ENCODE results near the gene CDO1. TPM values are rescaled to one million over a fixed set of nuclear protein-coding genes. Genes with fewer than 3 reads are reported as not detected.

CDO1 gene
- polyA plus RNA-seq, 1 donor (not counting 4 experiments of a cell fraction or from before 2014, with no cell fraction given) = not detected

DNA sequence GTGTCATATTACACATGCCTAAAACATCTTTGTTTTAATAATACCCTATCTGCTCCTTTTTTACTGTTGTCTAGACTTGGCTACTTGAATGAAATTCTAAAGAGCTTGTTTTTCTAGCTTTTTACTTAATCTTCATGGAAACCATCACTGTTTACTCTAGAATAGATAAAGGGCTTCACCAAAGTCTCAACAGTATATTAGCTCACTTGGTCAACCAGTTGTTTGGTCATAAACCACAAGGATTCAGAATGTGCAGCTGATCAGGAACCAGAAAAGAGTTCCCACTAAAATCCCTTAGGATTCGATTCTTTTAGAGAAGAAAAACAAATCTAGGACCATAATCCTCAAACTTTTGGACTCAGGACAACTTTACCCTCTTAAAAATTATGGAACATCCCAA lies 38.0 kb downstream of the CDO1 start:
- Histone ChIP-seq H3K9me3 (ENCODE audit: control insufficient read depth, low read depth, low read length) (no peaks in the 10 kb centered on the region), H3K79me2 (ENCODE audit: control insufficient read depth, insufficient read depth, low read length) (no peaks in the 10 kb centered on the region), H3K27ac (ENCODE audit: control insufficient read depth, insufficient read depth, low read length) (no peak overlapping the region), H4K20me1 (ENCODE audit: control insufficient read depth, extremely low read depth, insufficient read depth, low read length) (no peaks in the 10 kb centered on the region), H3K9me1 (ENCODE audit: control insufficient read depth, extremely low read depth, insufficient read depth, low read length) (no peaks in the 10 kb centered on the region), H3K9ac (ENCODE audit: control insufficient read depth, extremely low read depth, insufficient read depth, low read length) (no peak overlapping the region), H3K36me3 (ENCODE audit: control insufficient read depth in 2 of 2, extremely low read depth in 1 of 2, insufficient read depth in 2 of 2, low read length in 2 of 2) (no peaks in the 10 kb centered on the region), H3K4me2 (ENCODE audit: control insufficient read depth, extremely low read depth, insufficient read depth, low read depth, low read length) (no peak overlapping the region), H2AFZ (ENCODE audit: control insufficient read depth, low read length) (no peak overlapping the region), H3K4me1 (ENCODE audit: control insufficient read depth, extremely low read depth, insufficient read depth, low read length) (no peaks in the 10 kb centered on the region), H3K27me3 (ENCODE audit: control insufficient read depth, extremely low read depth, insufficient read depth, low read length) (no peaks in the 10 kb centered on the region), H3K4me3 (ENCODE audit: control insufficient read depth in 2 of 3, extremely low read depth in 1 of 3, insufficient read depth in 2 of 3, low read depth in 1 of 3, low read length in 3 of 3) (no peak overlapping the region)
- dilution Hi-C loops (cut with MboI; ENCODE audit: extremely low pct_ligation_motif_present, low sequenced_read_pairs) = no loop called here
- FAIRE-seq (no peak), DNase-seq (ENCODE audit: low read depth, low spot score) (no peak)
- TF ChIP-seq EZH2 (IDR thresholded peaks at IDR 0.05; ENCODE audit: low read length) = no peak

DNA sequence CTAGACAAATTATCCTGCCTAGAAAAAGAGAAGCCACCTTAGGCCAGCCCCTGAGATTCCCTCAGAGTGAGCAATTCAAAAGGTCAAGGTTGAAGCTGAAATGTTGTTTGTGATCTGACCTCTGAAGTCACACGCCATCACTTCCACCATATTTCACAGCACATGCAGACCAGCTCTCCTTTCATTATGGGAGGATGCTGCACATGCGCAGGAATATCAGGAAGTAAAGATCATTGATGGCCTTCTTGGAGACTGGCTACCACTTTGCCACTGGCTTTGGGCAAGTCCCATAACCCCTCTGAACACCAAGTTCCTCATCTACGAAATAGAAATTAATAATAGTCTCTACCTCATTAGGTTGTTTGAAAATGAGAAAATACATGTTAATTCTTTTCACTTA lies 39.5 kb downstream of the CDO1 start:
- DNase-seq (ENCODE audit: low read depth, low spot score) = no peak
- no peaks in the 10 kb centered on the region for H3K9me3 ChIP-seq (ENCODE audit: control insufficient read depth, low read depth, low read length)
- no peaks in the 10 kb centered on the region for H4K20me1 ChIP-seq (ENCODE audit: control insufficient read depth, extremely low read depth, insufficient read depth, low read length)
- TF ChIP-seq, protein P1, sequence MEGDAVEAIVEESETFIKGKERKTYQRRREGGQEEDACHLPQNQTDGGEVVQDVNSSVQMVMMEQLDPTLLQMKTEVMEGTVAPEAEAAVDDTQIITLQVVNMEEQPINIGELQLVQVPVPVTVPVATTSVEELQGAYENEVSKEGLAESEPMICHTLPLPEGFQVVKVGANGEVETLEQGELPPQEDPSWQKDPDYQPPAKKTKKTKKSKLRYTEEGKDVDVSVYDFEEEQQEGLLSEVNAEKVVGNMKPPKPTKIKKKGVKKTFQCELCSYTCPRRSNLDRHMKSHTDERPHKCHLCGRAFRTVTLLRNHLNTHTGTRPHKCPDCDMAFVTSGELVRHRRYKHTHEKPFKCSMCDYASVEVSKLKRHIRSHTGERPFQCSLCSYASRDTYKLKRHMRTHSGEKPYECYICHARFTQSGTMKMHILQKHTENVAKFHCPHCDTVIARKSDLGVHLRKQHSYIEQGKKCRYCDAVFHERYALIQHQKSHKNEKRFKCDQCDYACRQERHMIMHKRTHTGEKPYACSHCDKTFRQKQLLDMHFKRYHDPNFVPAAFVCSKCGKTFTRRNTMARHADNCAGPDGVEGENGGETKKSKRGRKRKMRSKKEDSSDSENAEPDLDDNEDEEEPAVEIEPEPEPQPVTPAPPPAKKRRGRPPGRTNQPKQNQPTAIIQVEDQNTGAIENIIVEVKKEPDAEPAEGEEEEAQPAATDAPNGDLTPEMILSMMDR (optimal IDR thresholded peaks at IDR 0.05 in 1 of 3, IDR thresholded peaks at IDR 0.05 in 1 of 3, conservative IDR thresholded peaks at IDR 0.05 in 1 of 3; ENCODE audit: extremely low read depth in 1 of 3, insufficient read depth in 2 of 3, low read length in 3 of 3) = no peak
- TF ChIP-seq EZH2 (IDR thresholded peaks at IDR 0.05; ENCODE audit: low read length) = no peak
- H3K9me1 ChIP-seq (ENCODE audit: control insufficient read depth, extremely low read depth, insufficient read depth, low read length) = no peaks in the 10 kb centered on the region
- H3K36me3 ChIP-seq (ENCODE audit: control insufficient read depth in 2 of 2, extremely low read depth in 1 of 2, insufficient read depth in 2 of 2, low read length in 2 of 2) = no peaks in the 10 kb centered on the region
- FAIRE-seq = no peak
- no peak overlapping the region for H3K27ac ChIP-seq (ENCODE audit: control insufficient read depth, insufficient read depth, low read length)
- H3K9ac ChIP-seq (ENCODE audit: control insufficient read depth, extremely low read depth, insufficient read depth, low read length) = no peak overlapping the region
- H3K27me3 ChIP-seq (ENCODE audit: control insufficient read depth, extremely low read depth, insufficient read depth, low read length) = no peaks in the 10 kb centered on the region
- no peak overlapping the region for H2AFZ ChIP-seq (ENCODE audit: control insufficient read depth, low read length)
- no peak overlapping the region for H3K4me2 ChIP-seq (ENCODE audit: control insufficient read depth, extremely low read depth, insufficient read depth, low read depth, low read length)
- H3K79me2 ChIP-seq (ENCODE audit: control insufficient read depth, insufficient read depth, low read length) = no peaks in the 10 kb centered on the region
- H3K4me3 ChIP-seq (ENCODE audit: control insufficient read depth in 2 of 3, extremely low read depth in 1 of 3, insufficient read depth in 2 of 3, low read depth in 1 of 3, low read length in 3 of 3) = no peak overlapping the region
- H3K4me1 ChIP-seq (ENCODE audit: control insufficient read depth, extremely low read depth, insufficient read depth, low read length) = no peaks in the 10 kb centered on the region
- dilution Hi-C loops (cut with MboI; ENCODE audit: extremely low pct_ligation_motif_present, low sequenced_read_pairs) = no loop called here

DNA sequence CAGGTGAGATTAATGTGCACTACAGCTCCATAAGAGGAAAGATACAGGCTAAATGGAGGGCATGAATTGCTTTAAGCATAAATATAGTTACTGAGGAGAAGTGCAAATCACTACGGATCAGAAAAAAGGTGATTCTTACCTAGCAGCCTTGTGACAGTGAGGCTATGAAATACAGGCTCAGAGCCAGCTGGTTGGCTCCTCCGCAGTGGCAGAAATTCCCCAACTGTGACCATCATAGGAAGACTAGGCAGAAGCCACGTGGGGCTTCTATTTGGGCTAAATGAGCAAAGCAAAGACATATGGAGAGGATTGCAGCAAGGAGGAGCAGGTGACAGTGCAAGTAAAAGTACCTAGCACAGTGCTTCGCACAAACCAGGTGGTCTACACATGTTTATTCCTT lies 40.5 kb downstream of the CDO1 start:
- Histone ChIP-seq H3K79me2 (ENCODE audit: control insufficient read depth, insufficient read depth, low read length) (no peaks in the 10 kb centered on the region), H3K4me3 (ENCODE audit: control insufficient read depth in 2 of 3, extremely low read depth in 1 of 3, insufficient read depth in 2 of 3, low read depth in 1 of 3, low read length in 3 of 3) (no peak overlapping the region), H3K9me3 (ENCODE audit: control insufficient read depth, low read depth, low read length) (no peaks in the 10 kb centered on the region), H3K4me1 (ENCODE audit: control insufficient read depth, extremely low read depth, insufficient read depth, low read length) (no peaks in the 10 kb centered on the region), H3K36me3 (ENCODE audit: control insufficient read depth in 2 of 2, extremely low read depth in 1 of 2, insufficient read depth in 2 of 2, low read length in 2 of 2) (no peaks in the 10 kb centered on the region), H4K20me1 (ENCODE audit: control insufficient read depth, extremely low read depth, insufficient read depth, low read length) (no peaks in the 10 kb centered on the region), H3K27ac (ENCODE audit: control insufficient read depth, insufficient read depth, low read length) (no peak overlapping the region), H3K4me2 (ENCODE audit: control insufficient read depth, extremely low read depth, insufficient read depth, low read depth, low read length) (no peak overlapping the region), H3K27me3 (ENCODE audit: control insufficient read depth, extremely low read depth, insufficient read depth, low read length) (no peaks in the 10 kb centered on the region), H3K9me1 (ENCODE audit: control insufficient read depth, extremely low read depth, insufficient read depth, low read length) (no peaks in the 10 kb centered on the region), H2AFZ (ENCODE audit: control insufficient read depth, low read length) (no peak overlapping the region), H3K9ac (ENCODE audit: control insufficient read depth, extremely low read depth, insufficient read depth, low read length) (no peak overlapping the region)
- TF ChIP-seq EZH2 (IDR thresholded peaks at IDR 0.05; ENCODE audit: low read length) = no peak
- TF ChIP-seq, protein P1 (optimal IDR thresholded peaks at IDR 0.05 in 1 of 3, IDR thresholded peaks at IDR 0.05 in 1 of 3, conservative IDR thresholded peaks at IDR 0.05 in 1 of 3; ENCODE audit: extremely low read depth in 1 of 3, insufficient read depth in 2 of 3, low read length in 3 of 3) = no peak
- dilution Hi-C loops (cut with MboI; ENCODE audit: extremely low pct_ligation_motif_present, low sequenced_read_pairs) = no loop called here
- no peak for FAIRE-seq
- no peak for DNase-seq (ENCODE audit: low read depth, low spot score)
